GM21390 (cell line): ENCODE measurements around the gene CREG2.

Experiments used
- ATAC-seq: cut with Tn5 transposase; IDR thresholded peaks from one replicate; pipeline ENCODE4 v1.9.1; 2021; ENCODE audit not compliant: unreplicated experiment

Gene CREG2

GRCh38 chr2:101409699-101410098, 22.4 kb upstream of the CREG2 start:
- no peak for ATAC-seq

- ATAC-seq = no peak
Observed at GRCh38 chr2:101408925-101409324, 21.6 kb upstream of the CREG2 start.

GRCh38 chr2:101405351-101405899, 18.1 kb upstream of the CREG2 start:
- ATAC-seq = no peak

- ATAC-seq = no peak
Observed at GRCh38 chr2:101403745-101404144, 16.4 kb upstream of the CREG2 start.

GRCh38 chr2:101402630-101403029, 15.3 kb upstream of the CREG2 start:
- ATAC-seq = no peak

GRCh38 chr2:101401906-101402305, 14.6 kb upstream of the CREG2 start:
- ATAC-seq = no peak

- no peak for ATAC-seq
Observed at GRCh38 chr2:101401326-101401665, 14.0 kb upstream of the CREG2 start.

- no peak for ATAC-seq
Observed at GRCh38 chr2:101400506-101401325, 13.4 kb upstream of the CREG2 start.

- ATAC-seq = no peak
Observed at GRCh38 chr2:101400048-101400447, 12.7 kb upstream of the CREG2 start.

- ATAC-seq = no peak
Observed at GRCh38 chr2:101399021-101399799, 11.9 kb upstream of the CREG2 start.

- ATAC-seq = no peak
Observed at GRCh38 chr2:101398116-101398821, 11.0 kb upstream of the CREG2 start.

GRCh38 chr2:101396316-101396717, 9.0 kb upstream of the CREG2 start:
- no peak for ATAC-seq

GRCh38 chr2:101395545-101396315, 8.4 kb upstream of the CREG2 start:
- ATAC-seq = no peak

- ATAC-seq = no peak
Observed at GRCh38 chr2:101388232-101388631, 929 bp upstream of the CREG2 start.

- no peak for ATAC-seq
Observed at GRCh38 chr2:101386599-101387150, 628 bp downstream of the CREG2 start.

GRCh38 chr2:101383016-101383541, 4.2 kb downstream of the CREG2 start:
- ATAC-seq = no peak

- no peak for ATAC-seq
Observed at GRCh38 chr2:101382442-101382841, 4.9 kb downstream of the CREG2 start.

GRCh38 chr2:101380376-101380775, 6.9 kb downstream of the CREG2 start:
- no peak for ATAC-seq

GRCh38 chr2:101379091-101379490, 8.2 kb downstream of the CREG2 start:
- ATAC-seq = no peak

GRCh38 chr2:101375653-101376052, 11.7 kb downstream of the CREG2 start:
- no peak for ATAC-seq
